Measurements from ENCODE around the gene TSHZ2. TPM values are rescaled to one million over a fixed set of nuclear protein-coding genes. Genes with fewer than 3 reads are reported as not detected.

TSHZ2 gene
- total and polyA plus RNA-seq, 2 donors (not counting 1 experiment from before 2014, with no cell fraction given): 1.00 to 5.7 TPM

DNA sequence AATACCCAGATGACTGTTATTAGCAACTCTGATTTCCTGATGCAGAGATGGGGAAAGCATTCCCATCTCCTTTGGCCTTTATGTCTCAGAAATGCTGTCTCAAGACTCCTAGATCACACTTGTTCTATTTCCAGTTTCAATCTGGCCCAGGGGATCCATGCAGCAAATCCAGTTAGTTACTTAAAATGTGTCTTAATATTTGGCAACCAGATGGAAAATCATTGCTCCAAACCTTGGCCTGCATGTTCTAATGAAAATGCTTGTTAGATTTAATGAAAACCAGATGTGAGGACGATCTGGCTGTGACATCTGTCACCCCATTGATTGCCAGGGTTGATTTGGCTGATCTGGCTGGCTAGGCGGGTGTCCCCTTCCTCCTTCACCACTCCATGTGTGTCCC is 125.2 kb downstream of the TSHZ2 start:
- H3K9ac ChIP-seq (ENCODE audit: low read length): no peak overlapping the region
- H3K4me2 ChIP-seq (replicated peaks; ENCODE audit: low read depth, low read length, poor library complexity, severe bottlenecking): no peak overlapping the region
- no peak overlapping the region for H3K4me3 ChIP-seq (ENCODE audit: control extremely low read depth in 1 of 5, extremely low read depth in 1 of 5, insufficient read depth in 1 of 5, low read depth in 2 of 5, low read length in 4 of 5)
- H3K4me1 ChIP-seq (ENCODE audit: control insufficient read depth in 2 of 2, insufficient read depth in 2 of 2, low read length in 2 of 2): peaks cover 0 to under 1% of the 10 kb centered on the region in 2 donors
- no peaks in the 10 kb centered on the region for H3K27me3 ChIP-seq (replicated peaks in 1 of 4; ENCODE audit: control extremely low read depth in 1 of 4, control insufficient read depth in 3 of 4, insufficient read depth in 4 of 4, low read length in 3 of 4)
- no peak for TF ChIP-seq EZH2 (IDR thresholded peaks at IDR 0.05; ENCODE audit: borderline replicate concordance, insufficient read depth, low read depth, low read length, poor library complexity, severe bottlenecking)
- TF ChIP-seq, protein P1, sequence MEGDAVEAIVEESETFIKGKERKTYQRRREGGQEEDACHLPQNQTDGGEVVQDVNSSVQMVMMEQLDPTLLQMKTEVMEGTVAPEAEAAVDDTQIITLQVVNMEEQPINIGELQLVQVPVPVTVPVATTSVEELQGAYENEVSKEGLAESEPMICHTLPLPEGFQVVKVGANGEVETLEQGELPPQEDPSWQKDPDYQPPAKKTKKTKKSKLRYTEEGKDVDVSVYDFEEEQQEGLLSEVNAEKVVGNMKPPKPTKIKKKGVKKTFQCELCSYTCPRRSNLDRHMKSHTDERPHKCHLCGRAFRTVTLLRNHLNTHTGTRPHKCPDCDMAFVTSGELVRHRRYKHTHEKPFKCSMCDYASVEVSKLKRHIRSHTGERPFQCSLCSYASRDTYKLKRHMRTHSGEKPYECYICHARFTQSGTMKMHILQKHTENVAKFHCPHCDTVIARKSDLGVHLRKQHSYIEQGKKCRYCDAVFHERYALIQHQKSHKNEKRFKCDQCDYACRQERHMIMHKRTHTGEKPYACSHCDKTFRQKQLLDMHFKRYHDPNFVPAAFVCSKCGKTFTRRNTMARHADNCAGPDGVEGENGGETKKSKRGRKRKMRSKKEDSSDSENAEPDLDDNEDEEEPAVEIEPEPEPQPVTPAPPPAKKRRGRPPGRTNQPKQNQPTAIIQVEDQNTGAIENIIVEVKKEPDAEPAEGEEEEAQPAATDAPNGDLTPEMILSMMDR (IDR thresholded peaks at IDR 0.05): no peak
- H3K4me3 Mint-ChIP-seq: no peak overlapping the region
- H3K27ac Mint-ChIP-seq: no peak overlapping the region
- H3K27me3 Mint-ChIP-seq: no peaks in the 10 kb centered on the region
- ATAC-seq (ENCODE audit: low read depth) (no peak), DNase-seq (no peak)
- 74% methylated on average over 2 of the region's 2 CpGs for WGBS (ENCODE audit: insufficient coverage)
- CTCF ChIA-PET: no interaction called here
- peaks cover 0 to 4% (median 0%) of the 10 kb centered on the region in 3 donors for H3K9me3 ChIP-seq (ENCODE audit: control extremely low read depth in 1 of 3, control insufficient read depth in 2 of 3, insufficient read depth in 1 of 3, low read length in 2 of 3)
- no peaks in the 10 kb centered on the region for H3K36me3 ChIP-seq (replicated peaks in 1 of 2; ENCODE audit: control extremely low read depth in 1 of 2, control insufficient read depth in 1 of 2, extremely low read depth in 1 of 2, insufficient read depth in 2 of 2, low read length in 1 of 2)
- no peaks in the 10 kb centered on the region for H3K9me3 Mint-ChIP-seq (ENCODE audit: insufficient read depth)
- intact Hi-C loops (cut with micrococcal nuclease): no loop called here
- H3K27ac ChIP-seq (ENCODE audit: low read length in 2 of 2): no peak overlapping the region
- H4K20me1 ChIP-seq (ENCODE audit: control insufficient read depth, insufficient read depth, low read length, poor library complexity, severe bottlenecking): no peaks in the 10 kb centered on the region
- H3K79me2 ChIP-seq (ENCODE audit: control insufficient read depth, insufficient read depth, low read length): no peaks in the 10 kb centered on the region
- POLR2A ChIA-PET: interaction anchor here (0.5 kb wide), 1 partner anchor 126 kb away, joined by 3 read pairs; no protein-coding TSS in a partner anchor
- H3K4me1 Mint-ChIP-seq: peaks cover 4% of the 10 kb centered on the region
- H2AFZ ChIP-seq (ENCODE audit: insufficient read depth, low read depth, low read length, poor library complexity, severe bottlenecking): no peak overlapping the region

DNA sequence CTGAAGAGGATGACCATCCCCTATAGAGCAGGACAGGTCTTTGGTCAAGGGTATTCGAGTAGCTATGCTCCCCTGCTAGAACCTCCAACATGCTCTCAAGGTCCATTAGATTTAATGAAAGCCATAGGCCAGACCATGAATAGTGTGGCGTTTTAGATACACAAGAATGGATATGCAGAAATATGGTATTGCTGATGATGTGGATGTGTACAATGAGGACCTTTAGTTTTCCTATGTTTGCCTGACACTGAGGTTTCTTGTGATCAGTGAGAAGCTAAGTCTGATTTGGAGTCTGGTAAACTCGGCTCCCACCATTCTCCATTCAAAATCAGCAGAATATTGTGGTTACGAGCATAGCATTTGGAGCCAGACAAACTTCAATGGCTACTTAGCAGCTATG is 125.6 kb downstream of the TSHZ2 start:
- Histone ChIP-seq H4K20me1 (ENCODE audit: control insufficient read depth, insufficient read depth, low read length, poor library complexity, severe bottlenecking) (no peaks in the 10 kb centered on the region), H3K4me3 (ENCODE audit: control extremely low read depth in 1 of 5, extremely low read depth in 1 of 5, insufficient read depth in 1 of 5, low read depth in 2 of 5, low read length in 4 of 5) (no peak overlapping the region), H2AFZ (ENCODE audit: insufficient read depth, low read depth, low read length, poor library complexity, severe bottlenecking) (no peak overlapping the region), H3K27me3 (replicated peaks in 1 of 4; ENCODE audit: control extremely low read depth in 1 of 4, control insufficient read depth in 3 of 4, insufficient read depth in 4 of 4, low read length in 3 of 4) (no peaks in the 10 kb centered on the region), H3K4me1 (ENCODE audit: control insufficient read depth in 2 of 2, insufficient read depth in 2 of 2, low read length in 2 of 2) (peaks cover 0 to 5% of the 10 kb centered on the region in 2 donors), H3K36me3 (replicated peaks in 1 of 2; ENCODE audit: control extremely low read depth in 1 of 2, control insufficient read depth in 1 of 2, extremely low read depth in 1 of 2, insufficient read depth in 2 of 2, low read length in 1 of 2) (no peaks in the 10 kb centered on the region), H3K4me2 (replicated peaks; ENCODE audit: low read depth, low read length, poor library complexity, severe bottlenecking) (no peak overlapping the region), H3K9me3 (ENCODE audit: control extremely low read depth in 1 of 3, control insufficient read depth in 2 of 3, insufficient read depth in 1 of 3, low read length in 2 of 3) (peaks cover 0 to 4% (median 0%) of the 10 kb centered on the region in 3 donors), H3K79me2 (ENCODE audit: control insufficient read depth, insufficient read depth, low read length) (no peaks in the 10 kb centered on the region), H3K9ac (ENCODE audit: low read length) (no peak overlapping the region), H3K27ac (ENCODE audit: low read length in 2 of 2) (no peak overlapping the region)
- intact Hi-C loops (cut with micrococcal nuclease): no loop called here
- H3K27ac Mint-ChIP-seq: no peak overlapping the region
- ATAC-seq (ENCODE audit: low read depth): no peak
- ChIA-PET CTCF (no interaction called here), POLR2A (interaction anchor here (0.5 kb wide), 1 partner anchor 127 kb away, joined by 3 read pairs; no protein-coding TSS in a partner anchor)
- H3K9me3 Mint-ChIP-seq (ENCODE audit: insufficient read depth): no peaks in the 10 kb centered on the region
- peaks cover 4% of the 10 kb centered on the region for H3K4me1 Mint-ChIP-seq
- WGBS (ENCODE audit: insufficient coverage): 80% methylated on average over 2 of the region's 4 CpGs
- no peak for DNase-seq
- H3K27me3 Mint-ChIP-seq: no peaks in the 10 kb centered on the region
- no peak for TF ChIP-seq EZH2 (IDR thresholded peaks at IDR 0.05; ENCODE audit: borderline replicate concordance, insufficient read depth, low read depth, low read length, poor library complexity, severe bottlenecking)
- TF ChIP-seq, protein P1 (IDR thresholded peaks at IDR 0.05): no peak
- no peak overlapping the region for H3K4me3 Mint-ChIP-seq
